Measurements from ENCODE around the gene PPP1R12A.

Gene PPP1R12A

DNA sequence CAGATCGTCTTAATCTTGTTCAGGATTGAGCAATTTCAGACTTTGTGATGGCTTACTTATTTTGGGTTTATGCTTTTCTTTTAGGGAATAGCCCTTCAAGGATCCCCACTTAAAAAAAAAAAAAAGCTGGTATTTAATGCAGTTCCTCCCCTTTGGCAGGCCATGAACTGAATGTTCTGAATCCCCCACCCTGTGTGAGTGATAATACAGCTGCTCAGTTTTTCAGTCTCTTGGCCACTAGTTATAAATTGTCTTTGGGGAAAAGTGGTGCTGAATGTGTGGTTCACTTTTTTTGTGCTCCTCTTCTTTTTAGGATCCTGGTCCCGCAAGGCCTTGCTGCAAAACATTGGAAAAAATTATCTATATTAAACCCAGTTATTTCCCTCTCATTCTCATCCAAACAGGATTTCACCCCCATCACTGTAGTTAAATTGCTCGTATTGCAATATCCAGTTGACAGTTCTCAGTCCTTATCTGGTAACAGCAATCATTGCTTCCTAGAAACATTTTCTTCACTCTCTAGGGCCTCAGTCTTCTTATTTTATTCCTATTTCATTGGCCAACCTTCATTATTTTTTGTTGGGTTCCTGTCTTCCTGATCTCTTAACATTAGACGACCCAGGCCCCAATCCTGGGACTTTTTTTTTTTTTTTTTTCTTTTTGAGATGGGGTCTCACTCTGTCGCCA lies 171.0 kb downstream of the PPP1R12A start:
- no peak for DNase-seq

DNA sequence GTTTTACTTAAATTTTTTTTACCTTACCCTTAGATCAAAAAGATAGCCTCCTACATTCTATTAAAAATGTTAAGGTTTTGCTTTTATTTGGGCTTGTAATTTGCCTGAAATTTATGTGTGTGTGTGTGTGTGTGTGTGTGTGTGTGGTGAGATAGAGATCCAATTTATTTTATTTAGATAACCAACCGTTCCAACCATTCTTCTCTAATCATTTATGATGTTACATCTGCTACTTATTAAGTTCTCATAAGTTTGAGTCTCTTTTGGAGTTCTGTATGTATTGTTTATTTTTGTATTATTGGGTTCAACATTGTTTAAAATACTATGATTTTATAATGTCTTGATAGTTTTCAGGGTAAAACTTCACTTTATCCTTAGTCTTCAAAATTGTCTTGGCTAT lies 173.6 kb downstream of the PPP1R12A start:
- no peak for DNase-seq

DNA sequence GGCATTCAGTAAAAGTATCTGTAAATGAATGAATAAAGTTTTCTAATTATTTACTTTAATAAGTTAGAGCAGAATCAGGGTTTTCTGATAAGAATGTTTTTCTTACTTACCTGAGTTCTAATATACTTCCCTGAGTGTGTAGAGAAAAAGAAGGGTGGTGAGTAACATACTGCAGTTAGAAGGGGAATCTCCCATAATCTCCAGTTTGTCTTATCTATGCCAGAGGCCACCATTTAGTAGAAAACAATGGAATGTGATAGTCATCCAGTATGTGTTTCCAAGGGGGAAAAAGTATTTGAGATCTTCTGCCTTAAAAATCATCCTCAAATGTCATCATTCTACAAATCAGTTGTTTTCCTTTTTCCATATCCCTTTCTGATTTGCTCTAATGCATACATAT lies 187.6 kb downstream of the PPP1R12A start:
- DNase-seq, result no peak

DNA sequence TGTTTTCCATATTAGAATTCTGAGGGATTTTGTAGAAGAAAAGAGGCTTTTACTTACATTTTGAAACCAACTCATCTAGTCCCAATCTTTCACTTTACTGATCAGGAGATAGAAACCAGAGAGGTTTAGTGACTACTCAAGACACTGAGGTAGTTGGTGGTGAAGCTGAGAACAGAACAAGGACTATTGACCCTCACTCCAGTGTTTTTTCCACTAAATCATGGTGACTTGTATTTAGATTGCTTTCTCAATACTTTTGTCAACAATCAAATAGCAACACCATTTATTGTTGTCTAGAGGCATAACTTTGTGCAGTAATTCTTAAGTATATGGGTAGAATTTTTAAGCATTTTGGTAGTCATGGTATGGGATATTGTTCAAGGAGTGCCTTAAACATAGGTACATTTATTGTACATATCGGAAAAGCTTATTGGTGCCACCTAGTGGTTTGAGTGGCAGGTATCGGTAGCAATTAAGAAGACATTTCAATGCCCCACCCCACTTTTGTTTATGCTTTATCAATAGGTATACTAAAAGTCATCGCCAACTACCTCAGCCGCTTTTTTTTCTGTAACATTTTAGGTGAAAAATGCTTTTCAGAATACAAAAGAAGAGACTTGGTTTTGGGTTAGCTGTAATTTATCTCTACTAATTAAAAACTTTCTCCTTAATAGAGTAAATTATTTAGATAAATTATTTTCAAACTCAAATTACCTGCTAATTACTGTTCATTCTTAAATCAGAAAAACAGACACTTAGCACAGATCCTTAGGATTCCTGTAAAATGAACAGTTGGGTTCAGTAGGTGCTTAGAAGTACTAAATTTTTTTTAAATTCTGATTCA lies 196.8 kb downstream of the PPP1R12A start:
- peak; percentile 40 for DNase-seq

DNA sequence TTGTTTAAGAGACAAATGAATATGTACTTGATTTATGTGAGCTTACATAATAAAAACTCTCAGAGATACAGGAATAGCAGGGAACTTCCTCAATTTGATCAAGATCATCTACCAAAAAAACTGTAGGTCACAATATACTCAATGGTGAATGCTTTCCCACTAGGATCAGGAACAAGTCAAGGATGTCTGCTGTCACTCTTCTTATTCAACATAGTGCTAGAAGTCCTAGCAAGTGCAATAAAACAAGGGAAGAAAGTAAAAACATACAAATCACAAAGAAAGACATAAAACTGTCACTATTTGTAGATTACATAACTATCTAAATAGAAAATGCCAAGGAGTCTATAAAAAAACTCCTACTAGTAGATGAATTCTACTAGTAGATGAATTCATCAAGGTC lies 202.3 kb downstream of the PPP1R12A start:
- DNase-seq, result no peak

DNA sequence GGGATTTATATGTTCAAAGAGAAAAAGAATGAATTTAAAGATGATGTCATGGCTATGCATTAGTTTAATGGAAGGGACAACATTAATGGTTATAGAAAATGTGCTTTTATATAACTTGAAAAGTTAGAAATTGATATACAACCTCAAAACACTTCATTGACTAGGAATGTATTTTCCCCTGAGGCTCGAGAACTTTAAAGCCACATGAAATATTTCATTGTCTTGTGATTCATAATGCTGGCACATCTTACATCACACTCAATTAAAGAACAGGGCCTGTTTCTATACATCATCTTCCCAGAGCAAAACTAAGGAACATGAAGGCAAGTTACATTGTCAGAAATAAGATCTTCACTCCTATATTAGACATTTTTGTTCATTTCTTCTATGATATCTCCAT lies 208.9 kb downstream of the PPP1R12A start:
- no peak for DNase-seq

All from NCI-H510A (cell line).